Mesenchymal stem cell (in vitro differentiated cells and primary cell): ENCODE data around the gene PCSK6.
A peak's percentile ranks its signal among the peaks of the same experiment; 100 is the strongest.

ENCODE experiments used
- DNase-seq: peaks from one replicate; pipeline ENCODE4 v3.0.0-alpha.2; 2013
- H2AFZ ChIP-seq: one replicate; pipeline ENCODE4 v1.6.1; 2013; ENCODE audit warnings: low read depth, mild to moderate bottlenecking, control low read depth, inconsistent platforms, low read length, moderate library complexity
- H2AK5ac ChIP-seq: 2 replicates; pipeline ENCODE4 v1.6.1; 2013; ENCODE audit warnings: low read length, moderate library complexity, mild to moderate bottlenecking, inconsistent platforms; ENCODE audit not compliant: severe bottlenecking
- H2BK120ac ChIP-seq: one replicate; pipeline ENCODE4 v1.6.1; 2013; ENCODE audit warnings: low read depth, mild to moderate bottlenecking, inconsistent platforms, low read length, moderate library complexity
- H2BK12ac ChIP-seq, 2 experiments: one replicate each; pipeline ENCODE4 v1.6.1; 2013; ENCODE audit warnings: inconsistent platforms in 2 of 2, low read length in 2 of 2, mild to moderate bottlenecking in 2 of 2, moderate library complexity in 2 of 2, control low read depth in 1 of 2
- H2BK15ac ChIP-seq: one replicate; pipeline ENCODE4 v1.6.1; 2013; ENCODE audit warnings: mild to moderate bottlenecking, low read depth, inconsistent platforms; ENCODE audit not compliant: poor library complexity, severe bottlenecking
- H2BK5ac ChIP-seq: 2 replicates; pipeline ENCODE4 v1.6.1; 2013; ENCODE audit warnings: low read depth, mild to moderate bottlenecking, low read length, control low read depth, inconsistent platforms; ENCODE audit not compliant: poor library complexity, severe bottlenecking
- H3K14ac ChIP-seq, 2 experiments: one replicate each; pipeline ENCODE4 v1.6.1; 2013; ENCODE audit warnings: inconsistent platforms in 2 of 2, low read length in 2 of 2, control low read depth in 1 of 2, mild to moderate bottlenecking in 1 of 2, moderate library complexity in 1 of 2
- H3K18ac ChIP-seq, 2 experiments: one replicate each; pipeline ENCODE4 v1.6.1; 2013; ENCODE audit warnings: inconsistent platforms in 2 of 2, low read length in 2 of 2, control low read depth in 1 of 2, low read depth in 1 of 2, mild to moderate bottlenecking in 1 of 2
- H3K23ac ChIP-seq, 2 experiments: one replicate each; pipeline ENCODE4 v1.6.1; 2013; ENCODE audit warnings: inconsistent platforms in 2 of 2, low read length in 2 of 2, mild to moderate bottlenecking in 2 of 2, moderate library complexity in 2 of 2, control low read depth in 1 of 2
- H3K27ac ChIP-seq: 2 replicates; pipeline ENCODE4 v1.5.1; 2013; ENCODE audit warnings: mild to moderate bottlenecking, moderate library complexity, low read length, control low read depth, inconsistent platforms; ENCODE audit not compliant: poor library complexity, severe bottlenecking
- H3K27me3 ChIP-seq, 2 experiments: 2 replicates each; pipeline versions ENCODE4 v1.6.1 to v1.7.0; 2013; ENCODE audit warnings: low read length in 2 of 2, mild to moderate bottlenecking in 2 of 2, moderate library complexity in 2 of 2, control low read depth in 1 of 2, inconsistent platforms in 1 of 2; ENCODE audit not compliant: control insufficient read depth in 1 of 2, insufficient read depth in 1 of 2
- H3K36me3 ChIP-seq, 2 experiments: 2 replicates each; pipeline versions ENCODE4 v1.6.1 to v1.7.0; 2013; ENCODE audit warnings: low read length in 2 of 2, control low read depth in 1 of 2, inconsistent platforms in 1 of 2, low read depth in 1 of 2, mild to moderate bottlenecking in 1 of 2; ENCODE audit not compliant: insufficient read depth in 2 of 2, control insufficient read depth in 1 of 2
- H3K4ac ChIP-seq, 2 experiments: one replicate each; pipeline ENCODE4 v1.6.1; 2013; ENCODE audit warnings: inconsistent platforms in 2 of 2, low read length in 2 of 2, mild to moderate bottlenecking in 2 of 2, moderate library complexity in 2 of 2, control low read depth in 1 of 2, low read depth in 1 of 2
- H3K4me1 ChIP-seq: 2 replicates; pipeline ENCODE4 v1.6.1; 2013; ENCODE audit warnings: low read depth, low read length, control low read depth; ENCODE audit not compliant: control insufficient read depth, insufficient read depth
- H3K4me2 ChIP-seq: 2 replicates; pipeline ENCODE4 v1.6.1; 2013; ENCODE audit warnings: low read length, mild to moderate bottlenecking, inconsistent platforms; ENCODE audit not compliant: poor library complexity, severe bottlenecking
- H3K4me3 ChIP-seq, 2 experiments: 2 replicates each; pipeline versions ENCODE4 v1.5.1 to v1.7.0; 2013; ENCODE audit warnings: low read length in 2 of 2, mild to moderate bottlenecking in 2 of 2, control low read depth in 1 of 2, low read depth in 1 of 2; ENCODE audit not compliant: insufficient read depth in 1 of 2
- H3K79me1 ChIP-seq: replicated peaks from 2 replicates; pipeline ENCODE4 v1.6.1; 2013; ENCODE audit warnings: mild to moderate bottlenecking, control low read depth, low read length, inconsistent platforms; ENCODE audit not compliant: poor library complexity, severe bottlenecking
- H3K9ac ChIP-seq: 2 replicates; pipeline ENCODE4 v1.7.0; 2013; ENCODE audit warnings: mild to moderate bottlenecking, low read length, moderate library complexity
- H3K9me3 ChIP-seq: 2 replicates; pipeline ENCODE4 v1.7.0; 2013; ENCODE audit warnings: mild to moderate bottlenecking, low read length; ENCODE audit not compliant: control insufficient read depth
- H4K8ac ChIP-seq: one replicate; pipeline ENCODE4 v1.6.1; 2013; ENCODE audit warnings: inconsistent platforms, mild to moderate bottlenecking, low read length, moderate library complexity
- H4K91ac ChIP-seq: one replicate; pipeline ENCODE4 v1.6.1; 2013; ENCODE audit warnings: mild to moderate bottlenecking, low read length, inconsistent platforms
- WGBS: methylation state at CpG from one replicate; pipeline ENCODE4 v1.1.7; 2013; ENCODE audit warnings: mixed read lengths; 5-methylcytosine and 5-hydroxymethylcytosine counted together

Gene PCSK6

GRCh38 chr15:101526021-101526420, 36.5 kb upstream of the PCSK6 start:
- Histone ChIP-seq H2AK5ac (no peak overlapping the region), H3K4me2 (no peak overlapping the region), H3K79me1 (no peaks in the 10 kb centered on the region), H3K14ac (no peak overlapping the region), H2BK12ac (peak overlapping the region in 1 of 2 experiments; percentile 17), H3K4me1 (peaks cover 25% of the 10 kb centered on the region), H3K27ac (no peak overlapping the region), H3K4ac (peak overlapping the region in 1 of 2 experiments; percentile 40), H3K27me3 (peaks cover 16 to 54% of the 10 kb centered on the region in 2 experiments), H3K9me3 (no peaks in the 10 kb centered on the region), H2BK5ac (no peak overlapping the region), H3K23ac (no peak overlapping the region), H4K8ac (no peak overlapping the region), H3K9ac (no peak overlapping the region), H4K91ac (peak overlapping the region; percentile 18), H3K4me3 (no peak overlapping the region), H2BK120ac (no peak overlapping the region), H3K18ac (peak overlapping the region in 1 of 2 experiments; percentile 71), H3K36me3 (no peaks in the 10 kb centered on the region), H2AFZ (no peak overlapping the region), H2BK15ac (peak overlapping the region; percentile 70)
- 95% methylated on average over 8 of the region's 8 CpGs for WGBS
- DNase-seq: no peak

- no peak overlapping the region for H3K23ac ChIP-seq
- peak overlapping the region in 1 of 2 experiments; percentile 42 for H3K18ac ChIP-seq
- WGBS: 86% methylated on average over 8 of the region's 10 CpGs
- H2BK12ac ChIP-seq: no peak overlapping the region
- no peak overlapping the region for H3K27ac ChIP-seq
- no peak overlapping the region for H2BK5ac ChIP-seq
- no peak overlapping the region for H3K4me2 ChIP-seq
- no peak overlapping the region for H3K14ac ChIP-seq
- peak overlapping the region in 1 of 2 experiments; percentile 50 for H3K4ac ChIP-seq
- no peak overlapping the region for H4K8ac ChIP-seq
- peaks cover 8% of the 10 kb centered on the region for H3K9me3 ChIP-seq
- peaks cover 22 to 51% of the 10 kb centered on the region in 2 experiments for H3K27me3 ChIP-seq
- no peaks in the 10 kb centered on the region for H3K79me1 ChIP-seq
- no peak overlapping the region for H3K4me3 ChIP-seq
- peak overlapping the region; percentile 30 for H2AFZ ChIP-seq
- H2BK15ac ChIP-seq: peak overlapping the region; percentile 0
- no peaks in the 10 kb centered on the region for H3K36me3 ChIP-seq
- H3K4me1 ChIP-seq: peaks cover 22% of the 10 kb centered on the region
- no peak overlapping the region for H3K9ac ChIP-seq
- H2AK5ac ChIP-seq: no peak overlapping the region
- H2BK120ac ChIP-seq: no peak overlapping the region
- DNase-seq: no peak
- H4K91ac ChIP-seq: no peak overlapping the region
Measured at GRCh38 chr15:101525087-101525669, 35.7 kb upstream of the PCSK6 start.

GRCh38 chr15:101523560-101523940, 34.0 kb upstream of the PCSK6 start:
- H4K91ac ChIP-seq: no peak overlapping the region
- H2BK15ac ChIP-seq: no peak overlapping the region
- H3K4ac ChIP-seq: peak overlapping the region in 1 of 2 experiments; percentile 11
- no peak overlapping the region for H2AK5ac ChIP-seq
- peaks cover 24% of the 10 kb centered on the region for H3K9me3 ChIP-seq
- H3K9ac ChIP-seq: no peak overlapping the region
- no peak for DNase-seq
- H3K14ac ChIP-seq: peak overlapping the region in 1 of 2 experiments; percentile 84
- H3K27me3 ChIP-seq: peaks cover 23 to 41% of the 10 kb centered on the region in 2 experiments
- H3K4me2 ChIP-seq: no peak overlapping the region
- H2AFZ ChIP-seq: no peak overlapping the region
- WGBS: 92% methylated on average over 8 of the region's 8 CpGs
- no peak overlapping the region for H3K18ac ChIP-seq
- H2BK5ac ChIP-seq: no peak overlapping the region
- H3K36me3 ChIP-seq: no peaks in the 10 kb centered on the region
- peak overlapping the region; percentile 56 for H4K8ac ChIP-seq
- H3K4me1 ChIP-seq: peaks cover 13% of the 10 kb centered on the region
- no peak overlapping the region for H3K27ac ChIP-seq
- H3K23ac ChIP-seq: no peak overlapping the region
- no peak overlapping the region for H2BK120ac ChIP-seq
- H3K79me1 ChIP-seq: no peaks in the 10 kb centered on the region
- peak overlapping the region in 1 of 2 experiments; percentile 14 for H3K4me3 ChIP-seq
- peak overlapping the region; percentile 20 to 86 for H2BK12ac ChIP-seq

- 91% methylated on average over 17 of the region's 18 CpGs for WGBS
- no peak overlapping the region for H2AK5ac ChIP-seq
- no peak overlapping the region for H2AFZ ChIP-seq
- H2BK15ac ChIP-seq: no peak overlapping the region
- no peak overlapping the region for H3K9ac ChIP-seq
- H3K27ac ChIP-seq: no peak overlapping the region
- H4K91ac ChIP-seq: peak overlapping the region; percentile 87
- H3K36me3 ChIP-seq: no peaks in the 10 kb centered on the region
- H2BK120ac ChIP-seq: no peak overlapping the region
- peak overlapping the region; percentile 4 to 90 for H2BK12ac ChIP-seq
- no peak overlapping the region for H2BK5ac ChIP-seq
- H3K4me2 ChIP-seq: no peak overlapping the region
- H3K14ac ChIP-seq: peak overlapping the region in 1 of 2 experiments; percentile 75
- H3K79me1 ChIP-seq: no peaks in the 10 kb centered on the region
- peaks cover 23 to 37% of the 10 kb centered on the region in 2 experiments for H3K27me3 ChIP-seq
- peaks cover 8% of the 10 kb centered on the region for H3K4me1 ChIP-seq
- no peak overlapping the region for H3K4me3 ChIP-seq
- H3K4ac ChIP-seq: peak overlapping the region in 1 of 2 experiments; percentile 44
- no peak for DNase-seq
- H3K23ac ChIP-seq: peak overlapping the region in 1 of 2 experiments; percentile 24
- H4K8ac ChIP-seq: peak overlapping the region; percentile 56
- peaks cover 31% of the 10 kb centered on the region for H3K9me3 ChIP-seq
- H3K18ac ChIP-seq: peak overlapping the region; percentile 44 to 66
Measured at GRCh38 chr15:101522621-101523559, 33.4 kb upstream of the PCSK6 start.
